HG02938 (cell line): ENCODE measurements around the gene DDO.

Source experiments
- ATAC-seq: cut with Tn5 transposase; IDR thresholded peaks from one replicate; pipeline ENCODE4 v1.9.1; 2021; ENCODE audit warnings: mild to moderate bottlenecking, moderate library complexity; ENCODE audit not compliant: unreplicated experiment

Gene DDO

DNA sequence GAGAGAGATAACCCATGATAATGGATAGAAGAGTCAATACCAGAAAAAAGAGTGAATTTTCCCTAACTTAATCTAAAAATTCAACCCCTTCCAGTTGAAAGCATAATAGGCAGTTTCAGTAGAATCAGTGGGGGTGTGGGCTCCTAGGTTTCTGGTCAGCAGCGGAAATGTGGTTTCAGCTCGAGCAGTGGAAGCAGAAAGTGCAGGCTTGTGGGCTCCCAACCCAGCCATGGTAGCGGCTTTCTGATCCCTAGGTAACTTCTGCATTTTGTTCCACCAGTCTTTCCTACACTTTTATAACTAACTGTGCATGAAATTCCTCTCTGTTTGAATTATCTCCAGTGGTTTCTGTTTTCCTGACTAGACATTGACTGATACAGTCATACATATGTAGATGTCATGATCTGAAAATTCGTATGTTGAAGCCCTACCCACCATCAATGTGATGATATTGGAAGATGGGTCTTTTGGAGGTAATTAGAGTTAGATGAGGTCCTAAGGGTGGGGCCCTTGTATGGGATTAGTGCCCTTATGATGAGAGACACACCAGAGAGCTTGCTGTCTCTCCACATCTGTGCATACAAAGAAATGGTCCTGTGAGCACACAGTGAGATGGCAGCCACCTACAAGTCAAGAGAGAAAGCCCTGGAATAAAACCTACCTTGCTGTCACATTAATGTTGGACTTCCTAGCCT, 6.5 kb upstream of the DDO start:
- no peak for ATAC-seq

DNA sequence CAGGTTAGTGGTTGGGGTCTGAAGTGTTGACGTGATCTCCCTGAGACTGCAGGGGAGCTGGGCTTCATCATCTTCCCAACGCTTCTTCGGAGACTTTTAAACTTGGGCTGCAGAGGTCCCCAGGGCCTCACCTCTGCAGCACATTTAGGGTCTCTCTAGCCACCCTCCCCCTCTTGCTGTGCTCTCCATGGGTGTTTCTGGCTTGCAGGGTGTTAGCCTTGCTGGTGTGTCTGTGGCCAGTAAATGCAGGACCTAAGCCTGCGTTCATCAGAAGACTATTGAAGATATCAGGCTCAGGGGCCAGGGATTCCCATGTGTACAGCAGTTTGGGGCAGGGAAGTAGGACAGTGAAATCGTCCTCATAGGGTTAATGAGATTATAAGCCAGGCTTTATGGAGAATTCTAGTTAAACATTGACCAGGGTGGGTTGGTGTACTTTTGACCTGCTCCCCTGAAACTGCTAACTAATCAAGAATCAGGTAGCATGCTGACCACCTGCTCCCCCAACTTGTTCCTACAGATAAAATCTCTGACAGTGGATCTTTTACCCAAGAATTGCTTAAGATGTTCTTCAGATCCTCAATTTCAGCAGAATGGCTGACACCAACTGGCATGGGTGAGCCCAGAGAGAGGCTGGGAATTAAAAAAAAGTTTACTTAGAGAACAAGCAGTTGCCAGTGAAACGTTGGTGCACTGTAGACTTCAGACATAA, 3.8 kb upstream of the DDO start:
- ATAC-seq = no peak

DNA sequence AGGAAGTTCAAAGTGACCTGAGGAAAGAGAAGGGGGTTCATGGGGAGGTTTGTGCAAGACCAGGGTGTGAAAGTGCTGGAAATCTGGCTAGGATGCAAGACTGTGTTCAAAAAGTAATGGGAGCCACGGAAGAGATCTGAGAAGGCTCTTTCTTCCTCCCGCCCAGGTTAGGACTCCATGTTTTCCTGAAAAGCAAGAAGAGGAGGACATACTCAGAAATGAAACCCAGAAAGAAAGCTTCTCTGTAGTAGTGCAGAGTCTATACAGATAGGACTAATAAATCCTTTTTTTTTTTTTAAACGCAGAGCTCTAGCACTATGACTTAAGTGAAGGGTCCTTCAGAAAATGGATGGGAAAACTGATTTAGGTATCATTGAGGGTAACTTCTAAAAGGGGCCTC, 3.2 kb upstream of the DDO start:
- ATAC-seq = no peak

DNA sequence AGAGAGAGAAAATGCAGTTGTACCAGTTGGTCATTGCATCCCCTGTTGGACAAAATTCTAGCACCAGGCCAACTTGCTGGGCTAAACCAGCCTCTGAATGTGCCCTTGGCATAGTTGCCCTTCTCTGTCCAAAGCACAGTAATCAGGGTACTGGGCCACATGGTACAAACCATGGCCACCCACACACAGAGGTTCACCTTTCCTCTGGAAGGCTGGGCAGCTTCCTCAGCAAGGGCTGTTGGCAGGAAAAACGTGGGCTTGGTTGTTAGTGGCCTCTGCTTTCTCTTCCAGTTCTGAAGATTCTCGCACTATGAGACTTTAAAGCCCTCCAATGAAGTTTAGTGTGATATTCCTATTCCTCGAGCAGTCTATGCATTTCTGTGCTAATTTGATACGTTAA, 706 bp downstream of the DDO start:
- no peak for ATAC-seq

DNA sequence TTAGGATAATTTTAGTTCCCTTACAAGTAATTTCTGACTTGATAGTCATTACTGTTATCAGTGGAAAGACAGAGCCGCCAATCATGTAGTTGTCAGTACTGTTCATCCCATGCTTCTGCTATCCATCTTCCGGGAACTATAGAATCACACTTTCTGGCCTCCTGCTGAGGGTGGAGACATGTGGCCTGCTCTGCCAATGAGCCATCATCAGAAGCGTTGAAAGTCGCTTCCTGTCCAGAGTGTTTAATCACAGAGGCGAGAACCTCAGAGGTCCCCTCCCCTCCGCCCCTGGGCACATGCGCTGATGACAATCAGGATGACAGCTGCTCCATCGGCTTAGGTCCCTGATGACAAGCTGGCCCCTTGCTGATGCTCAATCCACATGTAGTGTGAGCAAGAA, 3.0 kb downstream of the DDO start:
- no peak for ATAC-seq

DNA sequence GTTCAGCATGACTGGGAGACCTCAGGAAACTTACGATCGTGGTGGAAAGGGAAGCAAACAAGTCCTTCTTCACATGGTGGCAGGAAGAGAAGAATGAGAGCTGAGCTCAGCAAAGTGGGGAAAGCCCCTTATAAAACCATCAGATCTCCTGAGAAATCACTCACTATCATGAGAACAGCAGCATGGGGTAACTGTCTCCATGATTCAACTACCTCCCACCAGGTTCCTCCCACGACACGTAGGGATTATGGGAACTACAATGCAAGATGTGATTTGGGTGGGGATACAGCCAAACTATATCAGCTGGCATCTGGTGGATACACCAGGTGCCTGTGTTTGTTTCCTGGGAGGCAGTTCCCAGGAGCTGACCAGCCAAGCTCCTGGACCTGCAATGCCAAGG, 4.9 kb downstream of the DDO start:
- ATAC-seq = no peak

DNA sequence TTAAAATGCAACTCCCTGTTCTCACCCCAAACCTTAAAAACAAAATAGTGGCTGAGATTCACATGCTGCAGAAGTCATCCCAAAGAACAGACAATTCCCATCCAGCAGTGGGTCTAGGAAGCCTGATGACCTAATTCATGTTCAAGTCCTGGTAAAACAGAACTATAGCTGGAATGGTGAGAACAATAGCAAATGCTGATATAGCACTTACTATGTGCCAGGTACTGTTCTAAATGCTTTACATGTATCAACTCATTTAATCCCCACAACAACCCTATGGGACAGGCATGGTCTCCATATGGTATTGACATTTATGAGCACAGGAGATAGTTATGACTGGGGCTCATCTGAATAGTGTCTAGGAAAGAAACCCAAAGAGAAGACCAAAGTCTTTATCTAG, 5.6 kb downstream of the DDO start:
- no peak for ATAC-seq

DNA sequence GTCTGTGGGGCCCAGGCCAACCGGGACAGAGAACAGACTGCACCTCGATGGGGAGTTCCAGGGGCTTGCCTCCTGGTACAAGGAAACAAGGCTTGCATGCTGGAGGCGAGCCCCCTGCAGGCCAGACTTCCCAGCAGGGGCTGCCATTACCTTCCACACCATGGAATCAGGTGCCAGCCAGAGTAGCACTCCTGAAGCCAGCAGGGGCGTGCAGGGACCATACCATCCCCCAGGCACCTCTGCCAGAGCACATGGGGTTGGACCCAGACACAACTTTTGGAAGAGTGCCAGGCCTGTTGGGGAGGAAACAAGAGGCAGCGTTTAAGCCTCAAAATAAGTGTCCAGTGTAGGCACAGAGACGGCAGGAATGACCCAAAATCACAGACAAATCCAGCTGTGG, 6.5 kb downstream of the DDO start:
- ATAC-seq = no peak

DNA sequence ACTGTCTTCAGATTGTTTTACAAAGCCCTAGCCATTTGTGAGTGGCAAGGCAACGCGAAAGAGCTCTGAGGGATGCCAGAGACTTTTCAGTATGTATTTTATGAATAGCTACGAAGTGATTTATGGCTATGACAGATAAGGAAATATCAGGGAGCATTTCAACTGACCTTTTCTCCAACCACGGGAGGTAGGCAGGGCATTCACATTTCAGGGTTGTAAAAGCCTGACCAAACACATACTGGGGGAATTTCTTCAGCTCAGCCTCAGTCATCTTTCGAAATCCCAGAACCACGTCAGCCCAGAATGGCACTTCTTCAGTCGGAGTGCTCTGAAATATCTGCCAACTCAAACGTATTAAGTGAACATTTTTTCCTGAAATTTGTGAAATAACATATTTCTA, 10.8 kb downstream of the DDO start:
- no peak for ATAC-seq

DNA sequence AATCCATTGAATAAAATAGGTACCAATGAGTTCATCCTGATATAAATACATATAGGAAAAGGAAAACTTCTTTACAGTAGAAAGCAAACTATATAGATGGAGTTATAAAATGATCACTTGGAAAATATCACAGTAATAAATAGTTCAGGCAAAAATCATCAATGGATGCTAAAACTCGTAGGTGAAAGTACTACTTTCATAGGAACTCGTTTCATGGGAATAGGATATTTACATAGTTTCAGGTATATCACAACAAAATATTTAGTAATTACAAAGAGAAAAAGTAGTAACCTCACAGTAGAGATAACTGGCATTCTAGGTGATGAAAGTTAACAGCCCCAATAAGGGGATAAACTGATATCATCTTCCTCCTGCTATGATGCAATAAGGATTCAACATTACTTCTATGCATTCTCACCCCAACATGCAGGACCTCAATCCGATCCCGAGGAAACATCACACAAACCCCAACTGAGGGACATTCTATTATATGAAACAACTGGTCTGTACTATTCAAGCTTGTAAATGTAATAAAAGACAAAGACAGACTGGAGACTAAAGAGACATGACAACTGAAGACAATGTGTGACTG, 13.7 kb downstream of the DDO start:
- ATAC-seq = no peak

DNA sequence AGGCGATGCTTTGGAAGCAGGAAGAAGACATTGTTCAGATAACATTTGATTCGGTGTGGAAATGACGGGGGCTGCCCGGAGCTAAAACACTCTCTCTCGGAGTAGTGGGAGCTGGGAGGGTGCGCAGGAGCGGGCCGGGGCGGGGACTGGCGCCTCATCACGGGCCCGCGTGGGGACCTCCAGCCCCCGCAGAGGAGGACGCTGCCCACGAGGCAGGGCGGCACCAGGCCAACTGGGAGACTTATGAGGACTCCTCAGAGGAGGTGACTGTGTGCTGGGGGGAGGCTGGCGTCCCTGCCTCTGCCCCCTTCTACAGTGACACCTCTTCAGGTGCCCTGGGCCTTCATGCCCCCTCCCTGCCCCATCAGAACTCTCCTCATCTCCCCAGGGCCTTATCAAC, 15.2 kb downstream of the DDO start:
- no peak for ATAC-seq

DNA sequence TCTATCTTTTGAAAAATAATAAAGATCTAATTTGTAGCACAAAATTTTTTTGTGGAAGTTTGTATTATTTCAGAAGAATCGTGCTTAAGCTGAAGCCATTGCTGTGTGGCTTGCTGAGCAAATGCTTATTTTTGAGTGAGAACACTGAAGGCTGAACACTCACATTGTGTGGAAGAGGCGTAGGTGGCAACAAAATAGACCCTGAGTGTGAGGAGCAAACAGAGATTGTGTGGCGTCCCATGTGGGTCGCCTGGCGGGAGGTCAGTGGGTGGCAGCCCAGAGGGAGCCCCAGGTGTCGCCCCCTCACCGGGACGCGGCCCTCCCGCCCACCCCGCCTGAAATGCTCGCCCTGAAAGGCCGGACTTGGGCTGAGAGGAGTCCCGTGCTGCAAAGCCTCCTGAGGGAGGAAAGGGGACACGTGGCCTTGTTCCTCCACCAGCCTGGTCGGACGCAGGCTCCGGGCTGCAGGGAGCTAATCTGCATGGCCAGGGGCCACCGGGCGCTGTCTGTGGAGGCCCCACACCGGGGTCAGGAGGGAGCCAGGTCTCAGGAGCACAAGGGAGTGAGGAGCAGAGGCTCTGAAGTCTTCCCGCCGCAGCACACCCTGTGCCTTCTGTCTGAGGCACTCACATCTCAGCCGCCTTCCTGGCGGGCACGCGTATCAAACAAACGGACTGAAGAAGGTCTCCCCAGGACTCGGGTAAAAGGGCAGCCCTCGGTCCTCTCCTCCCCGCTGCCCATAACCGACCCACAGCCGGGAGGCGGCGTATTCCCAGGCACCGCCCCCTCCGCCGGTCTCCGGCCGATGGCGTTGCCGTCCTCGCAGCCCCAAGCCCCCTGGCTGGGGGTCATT, 15.9 kb downstream of the DDO start:
- no peak for ATAC-seq

DNA sequence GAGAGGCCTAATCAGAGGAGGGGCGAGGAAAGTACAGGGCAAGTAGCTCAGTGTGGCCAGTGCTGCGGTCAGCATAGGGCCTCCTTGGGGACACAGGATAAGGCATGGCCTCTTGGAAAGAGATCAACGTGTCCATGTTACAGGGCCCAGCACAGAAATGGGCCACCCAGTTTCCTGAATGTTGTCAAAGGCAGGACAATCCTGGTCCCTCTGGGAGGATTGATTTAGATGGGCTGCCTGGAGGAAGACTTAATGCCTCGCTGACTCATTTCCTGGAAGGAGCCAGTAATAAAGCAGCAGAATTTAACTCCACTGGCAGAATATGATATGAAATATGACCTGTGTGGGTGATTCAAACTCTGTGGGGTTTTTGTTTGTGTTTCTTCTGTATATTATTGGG, 16.6 kb downstream of the DDO start:
- no peak for ATAC-seq

DNA sequence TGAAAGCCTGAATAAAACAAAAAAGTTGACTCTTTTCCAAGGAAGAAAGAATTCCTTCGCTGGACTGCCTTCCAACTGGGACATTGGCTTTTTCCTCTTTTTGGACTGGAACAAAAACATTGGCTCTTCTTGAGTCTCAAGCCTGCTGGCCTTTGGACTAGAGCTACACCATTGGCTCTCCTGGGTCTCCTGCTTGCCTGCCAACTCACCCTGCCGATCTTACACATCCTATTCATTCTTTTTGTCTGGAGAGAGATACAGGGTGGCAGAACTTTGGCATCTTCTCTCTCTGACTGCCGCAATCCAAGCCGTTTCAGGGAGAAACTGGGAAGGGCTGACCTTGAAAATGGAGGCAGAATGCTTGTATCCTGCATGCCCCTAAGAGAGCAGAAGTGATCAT, 20.2 kb downstream of the DDO start:
- ATAC-seq = no peak

DNA sequence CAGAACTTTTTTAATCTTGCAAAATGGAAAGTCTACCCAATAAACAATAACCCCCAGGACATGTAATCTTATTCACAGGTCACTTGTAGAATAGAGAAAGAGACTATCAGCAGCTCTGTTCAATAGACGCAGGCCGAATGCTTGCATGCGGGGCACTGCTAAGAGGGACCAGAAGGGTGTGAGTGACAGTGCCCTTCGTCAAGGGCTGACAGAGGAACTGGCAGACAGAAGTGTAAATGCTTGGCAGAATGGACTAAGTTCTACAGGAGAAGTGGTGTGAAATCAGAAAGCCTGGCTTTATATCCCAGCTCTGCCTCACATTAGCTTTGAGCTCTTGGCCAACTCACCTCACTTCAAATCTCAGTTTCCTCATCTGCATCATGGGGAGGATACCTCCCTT, 21.0 kb downstream of the DDO start:
- ATAC-seq = no peak

DNA sequence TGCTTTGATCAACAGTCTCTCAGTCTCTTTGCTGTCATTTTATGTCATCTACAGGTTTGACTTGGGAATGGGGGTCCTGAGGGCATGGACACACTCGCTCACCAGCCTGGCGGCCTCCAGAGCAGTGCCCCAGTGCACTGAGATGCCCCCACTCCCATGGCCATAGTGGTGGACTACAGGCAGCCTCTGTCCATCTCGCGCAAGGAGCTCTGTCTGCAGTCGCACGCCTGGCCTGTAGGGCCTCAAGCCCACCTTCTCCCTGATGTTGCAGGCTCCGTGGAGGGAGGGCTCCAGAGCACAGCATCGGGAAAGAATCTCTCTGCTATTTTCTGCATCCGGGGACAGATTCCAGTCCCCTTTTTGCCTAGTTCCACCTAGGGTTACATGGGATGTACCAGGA, 22.6 kb downstream of the DDO start:
- no peak for ATAC-seq

DNA sequence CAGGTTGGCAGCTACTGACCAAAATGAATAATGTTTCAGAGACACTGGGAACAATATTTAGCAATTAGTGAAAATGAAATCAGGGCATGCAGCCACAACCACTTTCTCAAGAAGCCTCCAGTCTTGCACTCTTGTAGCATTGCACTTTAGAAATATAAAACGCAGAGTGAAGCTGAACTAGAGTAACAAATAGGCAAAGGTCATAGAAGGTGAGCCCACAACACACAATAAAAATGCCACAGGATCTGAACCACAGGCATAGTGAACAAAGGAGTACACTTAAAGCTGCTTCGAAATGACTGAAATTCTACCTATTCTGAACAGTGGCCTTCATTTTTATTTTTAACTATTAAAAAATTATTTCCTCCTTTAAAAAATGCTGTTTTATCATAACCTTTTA, 25.0 kb downstream of the DDO start:
- no peak for ATAC-seq

DNA sequence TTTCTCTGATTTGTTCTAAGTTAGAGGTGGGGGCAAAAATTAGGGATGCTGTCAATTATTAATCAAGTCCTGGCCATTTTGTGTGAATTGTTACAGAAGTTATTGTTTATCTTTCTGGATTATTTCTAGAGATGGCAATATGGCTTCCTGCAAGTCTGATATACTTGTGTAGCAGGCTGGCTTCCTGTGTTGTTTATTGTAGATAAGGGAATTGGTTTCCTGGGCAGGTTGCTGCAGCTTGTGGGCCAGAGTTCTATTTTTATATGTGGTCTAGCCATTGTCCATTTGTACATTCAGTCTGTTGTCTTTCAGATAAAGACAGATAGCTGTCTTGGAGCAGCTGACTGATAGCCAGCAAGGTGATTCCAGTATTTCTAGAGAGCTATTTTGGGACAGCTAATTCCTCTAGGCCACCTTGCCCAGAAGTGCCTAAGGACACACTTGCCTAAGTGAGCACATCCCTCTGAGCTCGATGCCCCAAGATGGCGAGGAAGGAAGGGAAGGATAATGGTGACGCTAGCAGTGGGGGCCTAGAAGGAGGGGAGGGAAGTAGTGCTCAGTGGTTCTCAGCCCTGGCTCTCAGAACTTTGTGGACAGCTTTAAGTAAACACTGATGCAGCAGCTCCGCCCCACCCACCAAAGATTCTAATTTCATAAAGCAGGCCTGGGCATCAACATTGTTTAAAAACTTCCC, 25.5 kb downstream of the DDO start:
- no peak for ATAC-seq

DNA sequence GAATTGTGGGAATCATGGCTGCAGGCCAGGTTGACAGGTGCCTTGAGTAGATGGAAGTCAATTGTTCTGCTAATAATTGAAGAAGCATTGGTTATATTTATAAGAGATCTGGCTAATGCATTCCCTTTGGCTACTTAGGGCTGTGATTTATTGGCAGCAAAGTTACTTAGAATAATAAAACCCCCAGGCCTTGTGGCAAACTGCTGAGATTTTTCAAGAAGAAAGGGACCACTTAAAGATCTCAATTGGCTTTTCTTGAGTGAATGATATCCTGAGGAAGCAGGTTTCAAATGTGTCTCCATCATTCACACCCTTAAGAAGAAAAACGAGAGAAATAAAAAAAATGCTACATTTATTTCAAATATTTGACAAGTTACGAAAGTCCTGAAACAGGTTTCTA, 27.4 kb downstream of the DDO start:
- no peak for ATAC-seq

DNA sequence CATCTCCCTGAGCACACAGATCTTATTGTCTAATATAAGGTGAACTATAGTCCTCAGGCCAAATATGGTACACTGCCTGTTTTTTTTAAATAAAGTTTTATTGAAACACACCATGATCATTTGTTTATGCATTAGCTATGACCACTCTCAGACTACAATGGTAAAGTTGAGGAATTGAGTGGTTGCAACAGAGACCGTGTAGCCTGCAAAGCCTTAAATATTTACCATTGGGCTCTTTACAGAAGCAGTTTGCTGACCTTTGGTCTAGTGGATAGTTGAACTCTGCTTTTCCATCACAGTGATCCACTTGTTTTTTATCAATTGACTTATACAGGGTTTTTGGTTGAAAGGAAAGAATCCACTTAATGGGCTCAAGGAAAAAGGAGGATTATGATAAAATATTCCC, 29.9 kb downstream of the DDO start:
- no peak for ATAC-seq

DNA sequence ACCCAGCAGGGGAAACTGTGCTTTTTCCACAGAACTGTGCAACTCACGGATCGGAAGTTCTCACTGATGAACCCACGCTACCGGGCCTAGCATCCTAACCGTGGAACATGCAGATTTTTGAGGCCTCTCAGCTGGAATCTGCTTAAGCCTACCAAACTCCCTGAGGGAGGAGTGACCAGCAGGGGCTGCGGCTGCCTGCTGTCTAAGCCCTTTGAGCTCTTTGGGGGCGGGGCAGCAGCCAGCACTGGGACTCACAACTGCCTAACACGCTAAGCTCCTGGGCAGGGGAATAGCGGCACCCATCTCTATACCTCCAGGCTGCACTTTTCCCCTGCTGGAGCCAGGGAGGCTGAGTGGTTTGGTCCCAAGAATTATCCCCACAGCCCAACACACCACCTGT, 36.8 kb downstream of the DDO start:
- ATAC-seq = no peak
